KOPT-K1 (cell line): ENCODE measurements around the gene RBBP6.

Experiments used
- H3K27ac ChIP-seq: fragments of 200-600 bp; sonication (generic); 2 replicates; pipeline ENCODE4 v1.5.1; 2016; ENCODE audit warnings: antibody characterized with exemption, mild to moderate bottlenecking, low read depth, low read length; ENCODE audit not compliant: poor library complexity, severe bottlenecking
- H3K36me3 ChIP-seq: fragments of 200-600 bp; sonication (generic); 2 replicates; pipeline ENCODE4 v1.5.1; 2017; ENCODE audit warnings: antibody characterized with exemption, mild to moderate bottlenecking, low read length, moderate library complexity; ENCODE audit not compliant: insufficient read depth
- H3K9me3 ChIP-seq: fragments of 200-600 bp; sonication (generic); 2 replicates; pipeline ENCODE4 v1.5.1; 2017; ENCODE audit warnings: antibody characterized with exemption, low read length, mild to moderate bottlenecking; ENCODE audit not compliant: insufficient read depth, poor library complexity, severe bottlenecking

RBBP6 gene

DNA sequence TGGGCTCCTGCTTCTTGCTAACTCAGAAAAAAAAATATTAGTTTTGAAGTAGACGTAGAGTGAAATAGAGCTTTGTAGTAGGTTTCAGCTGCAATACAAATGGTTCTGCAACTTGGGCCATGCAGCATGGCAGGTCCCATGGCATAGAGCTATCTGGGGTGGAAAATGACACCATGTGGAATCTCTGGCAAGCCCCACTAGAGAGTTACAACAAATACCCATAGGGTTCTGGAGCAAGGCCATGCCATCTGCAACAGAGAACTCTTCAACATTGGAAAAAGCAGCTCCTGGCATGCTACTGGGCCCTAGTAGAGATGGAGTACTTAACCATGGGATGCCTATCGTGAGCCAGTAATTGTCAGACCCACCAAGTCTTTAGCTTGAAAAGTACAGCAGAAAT is 25.3 kb upstream of the RBBP6 start:
- no peaks in the 10 kb centered on the region for H3K36me3 ChIP-seq
- no peaks in the 10 kb centered on the region for H3K9me3 ChIP-seq
- H3K27ac ChIP-seq: no peak overlapping the region

DNA sequence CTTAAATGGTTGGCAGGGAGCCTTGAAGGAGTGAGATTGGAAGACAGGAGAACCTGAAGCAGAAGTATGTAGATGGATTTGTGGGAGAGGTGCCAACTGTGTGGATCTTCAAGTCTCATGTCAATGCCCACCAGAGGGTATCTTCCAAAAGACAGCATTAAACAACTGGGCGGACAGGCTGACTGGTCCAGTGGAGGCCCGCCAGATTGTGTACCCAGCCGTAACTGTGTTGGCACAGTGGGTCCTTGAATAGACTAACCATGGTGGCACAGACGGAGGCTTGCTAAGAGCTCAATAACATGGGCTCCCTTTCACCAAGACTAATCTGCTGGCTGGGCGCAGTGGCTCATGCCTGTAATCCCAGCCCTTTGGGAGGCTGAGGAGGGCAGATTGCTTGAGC is 24.2 kb upstream of the RBBP6 start:
- Histone ChIP-seq H3K9me3 (no peaks in the 10 kb centered on the region), H3K36me3 (no peaks in the 10 kb centered on the region), H3K27ac (no peak overlapping the region)

DNA sequence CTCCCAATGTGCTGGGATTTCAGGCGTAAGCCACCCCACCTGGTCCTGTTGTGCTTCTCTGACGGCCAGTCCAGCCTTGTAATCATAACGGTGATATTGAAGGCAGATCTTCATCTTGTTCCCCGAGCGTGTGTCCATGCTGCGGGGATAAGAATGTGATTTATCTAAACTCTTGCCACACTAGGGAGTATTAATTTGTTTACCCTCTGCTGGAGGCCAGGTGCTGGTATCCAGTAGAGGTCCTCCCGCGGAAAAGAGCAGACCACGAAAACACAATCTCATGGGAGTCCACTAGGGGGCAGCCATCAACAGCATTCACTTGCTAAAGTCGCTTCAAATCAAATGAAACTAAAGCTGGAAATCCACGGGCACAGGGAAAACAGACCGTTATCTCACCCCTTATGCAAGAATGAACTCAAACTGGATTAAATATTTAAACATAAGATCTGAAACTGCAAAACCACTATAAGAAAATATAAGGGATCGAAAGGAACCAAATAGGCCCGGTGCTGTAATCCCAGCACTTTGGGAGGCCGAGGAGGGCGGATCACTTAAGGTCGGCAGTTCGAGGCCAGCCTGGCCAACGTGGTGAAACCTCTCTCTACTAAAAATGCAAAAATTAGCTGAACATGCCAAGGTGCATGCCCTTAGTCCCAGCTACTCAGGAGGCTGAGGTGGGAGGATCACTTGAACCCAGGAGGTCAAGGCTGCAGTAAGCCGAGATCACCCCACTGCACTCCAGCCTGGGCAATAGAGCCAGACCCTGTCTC is 22.3 kb upstream of the RBBP6 start:
- Histone ChIP-seq H3K27ac (no peak overlapping the region), H3K9me3 (no peaks in the 10 kb centered on the region), H3K36me3 (no peaks in the 10 kb centered on the region)

DNA sequence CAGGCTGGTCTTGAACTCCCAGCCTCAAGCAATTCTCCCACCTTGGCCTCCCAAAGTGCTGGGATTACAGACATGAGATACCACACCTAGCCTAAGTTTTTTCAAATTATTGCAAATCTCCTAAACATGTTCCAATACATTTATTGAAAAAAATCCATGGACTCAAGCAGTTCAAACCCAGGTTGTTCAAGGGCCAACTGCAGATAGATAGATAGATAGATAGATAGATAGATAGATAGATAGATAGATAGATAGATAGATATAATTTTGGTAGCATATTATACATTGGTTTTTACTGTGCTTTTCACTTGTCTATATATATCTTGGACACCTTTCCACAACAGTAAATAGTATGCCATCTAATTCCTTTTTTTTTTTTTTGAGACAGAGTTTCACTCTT is 20.9 kb upstream of the RBBP6 start:
- H3K27ac ChIP-seq: no peak overlapping the region
- H3K9me3 ChIP-seq: no peaks in the 10 kb centered on the region
- no peaks in the 10 kb centered on the region for H3K36me3 ChIP-seq

DNA sequence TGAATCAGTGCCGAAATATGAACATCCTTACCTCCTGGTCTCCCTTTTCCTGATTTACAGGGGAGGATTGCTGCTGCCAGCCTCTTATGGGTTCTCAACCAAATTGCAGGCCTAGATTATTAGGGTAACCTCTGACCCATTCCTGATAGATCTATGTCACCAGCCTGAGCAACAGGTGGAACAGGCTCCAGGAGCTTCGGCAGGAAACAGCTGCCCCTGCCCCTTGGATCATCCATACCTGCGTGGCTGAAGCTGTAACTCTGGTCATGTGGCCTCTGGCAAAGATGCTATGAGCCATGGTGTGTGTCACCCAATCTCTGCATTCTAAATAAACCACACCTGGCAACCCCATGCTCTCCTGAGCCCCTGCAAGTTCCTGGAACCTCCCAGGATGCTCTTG is 18.4 kb upstream of the RBBP6 start:
- Histone ChIP-seq H3K36me3 (no peaks in the 10 kb centered on the region), H3K27ac (no peak overlapping the region), H3K9me3 (no peaks in the 10 kb centered on the region)

DNA sequence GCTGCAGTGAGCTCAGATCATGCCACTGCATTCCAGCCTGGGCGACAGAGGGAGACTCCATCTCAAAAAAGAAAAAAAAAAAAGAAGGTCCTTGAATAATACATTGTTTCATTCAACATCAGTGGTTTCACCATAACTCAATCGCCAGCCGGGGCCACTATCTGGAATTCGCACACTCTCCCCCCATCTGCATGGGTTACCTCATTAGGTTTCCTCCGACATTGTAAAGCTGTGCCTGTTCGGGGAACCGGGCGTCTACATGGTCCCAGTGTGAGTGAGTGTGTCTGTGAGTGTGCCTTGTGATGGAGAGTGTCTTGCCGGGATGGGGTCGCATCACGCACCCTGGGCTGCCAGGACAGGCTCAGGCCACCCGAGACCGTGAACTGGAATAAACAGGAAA is 16.6 kb upstream of the RBBP6 start:
- no peaks in the 10 kb centered on the region for H3K9me3 ChIP-seq
- H3K27ac ChIP-seq: no peak overlapping the region
- H3K36me3 ChIP-seq: no peaks in the 10 kb centered on the region

DNA sequence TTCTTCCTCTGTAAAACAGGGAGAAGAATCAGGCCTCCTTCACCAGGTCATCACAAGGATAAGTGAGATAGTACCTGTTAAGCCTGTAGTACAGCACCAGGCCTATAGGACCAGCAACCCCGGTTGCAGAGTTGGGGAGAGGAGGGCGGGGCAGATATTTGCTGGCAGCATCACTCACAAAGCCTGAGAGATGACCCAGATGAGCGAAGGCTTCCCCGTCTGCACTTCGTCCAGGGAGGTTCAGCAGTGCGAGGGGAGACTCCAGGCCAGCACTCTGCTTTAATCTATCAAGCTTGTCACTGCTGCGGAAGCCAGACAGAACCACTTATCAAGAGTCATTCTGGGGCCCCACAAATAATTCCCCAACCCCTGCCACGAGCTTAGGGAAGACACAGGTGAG is 15.8 kb upstream of the RBBP6 start:
- Histone ChIP-seq H3K9me3 (no peaks in the 10 kb centered on the region), H3K36me3 (no peaks in the 10 kb centered on the region), H3K27ac (no peak overlapping the region)

DNA sequence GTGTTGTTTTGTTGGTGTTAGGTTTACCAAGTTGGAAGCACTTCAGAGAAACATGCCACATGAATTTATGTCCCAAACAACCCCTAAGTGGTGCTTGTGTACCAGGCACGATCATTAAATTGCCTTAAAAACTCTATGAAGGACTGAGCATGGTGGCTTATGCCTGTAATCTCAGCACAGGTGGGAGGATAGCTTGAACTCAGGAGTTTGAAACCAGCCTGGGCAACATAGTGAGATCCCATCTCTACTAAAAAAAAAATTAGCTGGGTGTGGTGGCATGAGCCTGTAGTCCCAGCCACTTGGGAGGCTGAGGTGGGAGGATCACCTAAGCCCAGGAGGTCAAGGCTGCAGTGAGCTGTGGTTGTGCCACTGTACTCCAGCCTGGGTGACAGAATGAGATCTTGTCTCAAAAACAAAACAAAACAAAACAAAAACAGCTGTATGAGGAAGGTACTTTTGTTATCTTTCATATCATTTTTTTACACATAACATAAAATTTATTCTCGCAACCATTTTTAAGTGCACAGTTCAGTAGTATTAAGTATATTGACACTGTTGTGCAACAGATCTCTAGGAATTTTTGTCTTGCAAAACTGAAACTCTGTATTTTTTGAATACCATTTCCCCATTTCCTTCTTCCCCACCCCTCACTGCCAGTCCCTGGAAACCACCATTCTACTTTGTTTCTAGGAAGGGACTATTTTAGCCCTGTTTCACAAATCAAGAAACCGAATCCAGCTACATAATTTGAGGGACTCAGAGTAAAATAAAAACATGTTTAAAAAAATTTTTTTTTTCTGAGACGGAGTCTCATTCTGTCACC is 14.3 kb upstream of the RBBP6 start:
- Histone ChIP-seq H3K36me3 (no peaks in the 10 kb centered on the region), H3K27ac (no peak overlapping the region), H3K9me3 (no peaks in the 10 kb centered on the region)

DNA sequence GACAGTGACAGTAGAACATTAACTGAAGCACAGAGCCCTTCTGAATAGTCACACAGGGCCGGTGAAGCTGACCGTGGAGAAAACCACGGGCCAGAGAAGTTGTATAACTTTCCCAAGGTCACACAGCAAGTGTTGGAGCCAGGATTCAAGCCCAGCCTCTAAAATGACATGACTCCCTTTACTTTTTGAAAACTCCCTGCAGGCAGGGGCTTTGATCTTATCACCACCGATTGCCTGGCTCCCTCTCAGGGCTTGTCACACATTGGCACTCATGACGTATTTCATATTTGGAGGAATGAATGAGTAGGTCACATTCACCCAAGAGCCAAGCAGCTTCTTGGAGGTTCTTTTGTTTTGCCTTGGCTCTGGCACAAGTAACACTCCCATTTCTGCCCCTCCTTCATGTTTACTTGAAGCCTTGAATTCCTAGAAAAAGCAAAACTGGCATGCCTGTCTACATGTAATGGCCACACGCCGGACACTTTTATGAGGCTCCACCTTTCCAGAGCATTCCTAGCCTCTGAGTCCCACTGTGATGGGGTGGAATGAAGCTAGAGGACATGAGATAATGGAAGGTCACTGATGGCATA is 13.3 kb upstream of the RBBP6 start:
- Histone ChIP-seq H3K9me3 (no peaks in the 10 kb centered on the region), H3K27ac (no peak overlapping the region), H3K36me3 (no peaks in the 10 kb centered on the region)

DNA sequence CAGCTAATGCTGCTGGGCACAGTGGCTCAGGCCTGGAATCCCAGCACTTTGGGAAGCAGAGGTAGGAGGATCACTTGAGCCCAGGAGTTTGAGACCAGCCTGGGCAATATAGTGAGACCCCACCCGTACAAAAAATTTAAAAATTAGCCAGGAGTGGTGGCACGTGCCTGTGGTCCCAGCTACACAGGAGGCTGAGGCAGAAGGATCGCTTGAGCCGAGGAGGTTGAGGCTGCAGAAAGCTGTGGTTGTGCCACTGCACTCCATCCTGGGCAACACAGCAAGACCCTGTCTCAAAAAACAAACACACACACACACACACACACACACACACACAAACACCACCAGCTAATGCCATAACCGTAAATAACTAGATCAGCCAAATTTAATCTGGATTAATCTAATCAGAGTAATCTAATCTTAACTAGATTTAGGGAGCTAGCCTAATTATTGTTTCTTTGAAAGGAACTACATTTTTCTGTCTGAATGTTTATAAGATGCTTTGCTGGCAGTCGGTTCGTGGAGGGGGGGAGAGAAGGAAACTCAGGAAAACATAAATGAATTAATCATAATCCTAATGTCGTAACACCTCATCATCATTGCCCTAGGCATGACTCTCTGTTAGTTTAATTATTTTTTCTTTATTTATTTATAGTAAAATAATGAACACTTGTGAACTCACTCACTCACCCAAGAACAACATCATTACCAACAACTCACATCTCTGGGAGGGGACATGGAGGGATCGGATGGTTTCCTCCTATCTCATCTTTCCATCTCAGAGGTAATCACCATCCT is 12.5 kb upstream of the RBBP6 start:
- Histone ChIP-seq H3K36me3 (no peaks in the 10 kb centered on the region), H3K9me3 (no peaks in the 10 kb centered on the region), H3K27ac (no peak overlapping the region)

DNA sequence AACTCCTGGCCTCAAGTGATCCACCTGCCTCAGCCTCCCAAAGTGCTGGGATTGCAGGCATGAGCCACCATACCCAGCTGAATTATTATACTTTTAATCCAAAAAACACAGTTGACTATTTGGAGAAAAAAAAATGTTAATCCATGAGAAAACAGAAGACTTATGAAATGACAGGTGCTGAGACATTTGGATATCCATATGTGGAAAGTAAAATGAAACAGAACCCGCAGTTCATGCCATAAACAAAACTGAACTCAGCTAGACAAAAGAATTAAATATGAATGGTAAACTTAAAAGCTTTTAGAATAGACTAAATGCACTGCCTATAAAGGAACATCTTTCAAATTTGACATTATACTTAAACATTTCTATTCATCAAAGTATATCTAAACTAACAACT is 8.2 kb upstream of the RBBP6 start:
- H3K27ac ChIP-seq: no peak overlapping the region
- no peaks in the 10 kb centered on the region for H3K36me3 ChIP-seq
- no peaks in the 10 kb centered on the region for H3K9me3 ChIP-seq

DNA sequence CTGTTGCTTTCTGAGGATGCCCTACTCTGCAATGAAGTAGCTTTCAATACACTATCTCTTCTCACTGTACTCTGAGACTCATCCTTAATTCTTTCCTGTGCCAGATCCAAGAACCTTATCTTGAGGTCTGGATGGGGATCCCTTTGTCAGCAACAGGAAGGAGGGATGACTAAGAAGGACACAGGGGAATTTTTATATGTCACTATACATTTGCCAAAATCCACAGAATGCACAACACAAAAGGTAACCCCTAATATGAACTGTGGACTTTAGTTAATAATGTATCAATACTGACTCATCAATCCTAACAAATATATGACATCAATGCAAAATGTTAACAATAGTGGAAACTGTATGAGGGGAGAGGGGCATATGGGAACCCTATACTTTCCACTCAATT is 4.7 kb upstream of the RBBP6 start:
- H3K9me3 ChIP-seq: no peaks in the 10 kb centered on the region
- no peaks in the 10 kb centered on the region for H3K36me3 ChIP-seq
- no peak overlapping the region for H3K27ac ChIP-seq

DNA sequence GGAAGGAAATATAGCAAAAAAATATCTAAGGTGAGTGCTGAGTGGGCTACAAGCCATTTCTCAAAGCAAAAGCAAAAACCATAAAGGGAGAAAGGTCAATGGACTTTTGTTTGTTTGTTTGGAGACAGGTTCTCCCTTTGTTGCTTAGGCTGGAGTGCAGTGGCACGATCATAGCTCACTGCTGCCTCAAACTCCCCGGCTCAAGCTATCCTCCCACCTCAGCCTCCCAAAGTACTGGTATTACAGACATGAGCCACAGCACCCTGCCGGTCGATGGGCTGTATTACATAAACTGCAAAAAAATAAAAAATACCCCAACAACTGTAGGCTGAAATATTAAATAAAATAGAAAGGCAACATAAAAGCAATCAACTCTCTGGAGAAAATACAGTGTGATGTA is 3.5 kb upstream of the RBBP6 start:
- H3K36me3 ChIP-seq: no peaks in the 10 kb centered on the region

DNA sequence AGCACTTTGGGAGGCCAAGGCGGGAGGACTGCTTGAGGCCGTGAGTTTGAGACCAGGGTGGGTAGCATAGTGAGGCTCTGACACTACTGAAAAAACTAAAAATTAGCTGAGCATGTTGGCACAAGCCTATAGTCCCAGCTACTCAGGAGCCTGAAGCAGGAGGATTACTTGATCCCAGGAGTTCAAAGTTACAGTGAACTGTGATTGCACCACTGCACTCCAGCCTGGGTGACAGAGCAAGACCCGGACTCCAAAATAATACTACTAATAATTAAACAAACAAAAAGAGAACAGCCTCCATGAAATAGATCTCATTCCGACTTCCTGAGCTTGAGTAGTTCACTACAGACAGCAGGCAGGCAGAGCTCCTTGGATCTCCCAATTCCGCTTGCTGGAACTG is 2.7 kb upstream of the RBBP6 start:
- Histone ChIP-seq H3K36me3 (no peaks in the 10 kb centered on the region), H3K27ac (no peak overlapping the region)

More for the DNA sequence above, 3.5 kb upstream of the RBBP6 start:
- Histone ChIP-seq H3K27ac (no peak overlapping the region), H3K9me3 (no peaks in the 10 kb centered on the region)

More for the DNA sequence above, 2.7 kb upstream of the RBBP6 start:
- no peaks in the 10 kb centered on the region for H3K9me3 ChIP-seq
